Mammary epithelial cell (primary cell): ENCODE data around the gene FIGNL2.

Experiments used
- EZH2 ChIP-seq: IDR thresholded peaks from 2 replicates; pipeline ENCODE4 v1.6.1; 2012; ENCODE audit warnings: low read length, inconsistent platforms, borderline replicate concordance
- TF ChIP-seq, protein P1 (sequence below), 2 donors: IDR thresholded peaks in 1 of 2; conservative IDR thresholded peaks in 1 of 2; 2 replicates each; pipeline ENCODE4 v1.5.1; 2011 to 2012; ENCODE audit warnings: inconsistent platforms in 2 of 2, low read length in 2 of 2, mild to moderate bottlenecking in 2 of 2, control low read depth in 1 of 2, low read depth in 1 of 2; ENCODE audit not compliant: insufficient read depth in 1 of 2; ENCODE audit errors: extremely low read depth in 1 of 2

DNA sequence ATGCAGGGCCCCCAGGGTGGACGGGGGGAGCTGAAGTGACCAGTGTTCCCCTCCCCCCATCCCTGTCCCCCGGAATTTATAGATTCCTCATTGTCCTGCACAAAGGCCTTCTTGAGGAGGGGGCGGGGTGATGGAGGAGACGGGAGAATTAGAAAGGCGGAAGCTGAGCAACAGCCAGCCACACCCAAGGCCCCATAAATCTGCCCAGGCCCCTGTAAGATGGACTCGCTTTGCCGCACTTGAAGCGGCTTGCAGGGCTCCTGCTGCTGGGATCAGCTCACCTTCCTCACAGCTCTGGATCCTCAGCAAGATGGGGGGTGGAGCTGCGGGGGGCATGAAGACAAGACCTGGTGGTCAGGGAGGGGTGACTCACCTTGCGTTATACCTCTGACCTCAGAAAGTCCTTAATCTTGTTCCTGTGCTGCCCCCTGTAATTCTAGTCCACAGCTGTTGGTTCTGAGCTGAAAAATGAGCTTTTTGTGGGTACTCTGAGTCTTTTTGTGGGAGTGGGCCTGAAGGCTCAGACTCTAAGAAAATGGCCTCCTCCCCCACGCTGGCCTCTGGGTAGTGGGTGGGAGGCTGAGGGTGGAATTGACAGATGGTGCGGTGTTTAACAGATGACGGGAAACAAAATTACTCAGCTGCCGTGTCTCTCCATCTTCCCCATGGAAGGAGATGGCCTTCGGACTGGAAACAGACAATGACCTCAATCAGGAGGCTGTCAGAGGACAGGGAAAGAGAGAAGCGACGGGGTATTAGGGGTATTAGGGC, 23.6 kb upstream of the FIGNL2 start:
- TF ChIP-seq, protein P1, sequence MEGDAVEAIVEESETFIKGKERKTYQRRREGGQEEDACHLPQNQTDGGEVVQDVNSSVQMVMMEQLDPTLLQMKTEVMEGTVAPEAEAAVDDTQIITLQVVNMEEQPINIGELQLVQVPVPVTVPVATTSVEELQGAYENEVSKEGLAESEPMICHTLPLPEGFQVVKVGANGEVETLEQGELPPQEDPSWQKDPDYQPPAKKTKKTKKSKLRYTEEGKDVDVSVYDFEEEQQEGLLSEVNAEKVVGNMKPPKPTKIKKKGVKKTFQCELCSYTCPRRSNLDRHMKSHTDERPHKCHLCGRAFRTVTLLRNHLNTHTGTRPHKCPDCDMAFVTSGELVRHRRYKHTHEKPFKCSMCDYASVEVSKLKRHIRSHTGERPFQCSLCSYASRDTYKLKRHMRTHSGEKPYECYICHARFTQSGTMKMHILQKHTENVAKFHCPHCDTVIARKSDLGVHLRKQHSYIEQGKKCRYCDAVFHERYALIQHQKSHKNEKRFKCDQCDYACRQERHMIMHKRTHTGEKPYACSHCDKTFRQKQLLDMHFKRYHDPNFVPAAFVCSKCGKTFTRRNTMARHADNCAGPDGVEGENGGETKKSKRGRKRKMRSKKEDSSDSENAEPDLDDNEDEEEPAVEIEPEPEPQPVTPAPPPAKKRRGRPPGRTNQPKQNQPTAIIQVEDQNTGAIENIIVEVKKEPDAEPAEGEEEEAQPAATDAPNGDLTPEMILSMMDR (conservative IDR thresholded peaks at IDR 0.05 in 1 of 2, IDR thresholded peaks at IDR 0.05 in 1 of 2; ENCODE audit: extremely low read depth in 1 of 2, insufficient read depth in 1 of 2, low read depth in 1 of 2, low read length in 2 of 2) = no peak
- TF ChIP-seq EZH2 = no peak
